ENCODE results near the gene MAP6D1.

MAP6D1 gene

DNA sequence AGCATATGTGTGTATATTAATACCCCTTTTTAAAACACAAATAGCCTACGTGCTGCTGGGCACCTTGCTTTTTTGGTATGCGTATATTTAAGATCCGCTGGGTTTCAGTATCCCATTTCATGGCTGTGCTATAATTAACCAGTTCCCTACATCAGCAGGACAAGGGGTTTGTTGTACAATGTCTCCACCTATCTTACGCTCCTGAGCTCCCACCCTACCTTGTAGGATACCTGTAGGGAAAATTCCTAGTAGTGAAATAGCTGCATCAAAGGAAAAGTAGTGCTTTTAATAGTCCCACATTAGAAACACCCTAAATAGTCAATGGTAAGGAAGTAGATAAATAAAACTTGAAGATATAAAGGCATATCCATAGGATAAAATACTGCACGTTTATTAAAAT lies 1.4 kb downstream of the MAP6D1 start:
- no peak for DNase-seq (ENCODE audit: low read depth in 2 of 2)

DNA sequence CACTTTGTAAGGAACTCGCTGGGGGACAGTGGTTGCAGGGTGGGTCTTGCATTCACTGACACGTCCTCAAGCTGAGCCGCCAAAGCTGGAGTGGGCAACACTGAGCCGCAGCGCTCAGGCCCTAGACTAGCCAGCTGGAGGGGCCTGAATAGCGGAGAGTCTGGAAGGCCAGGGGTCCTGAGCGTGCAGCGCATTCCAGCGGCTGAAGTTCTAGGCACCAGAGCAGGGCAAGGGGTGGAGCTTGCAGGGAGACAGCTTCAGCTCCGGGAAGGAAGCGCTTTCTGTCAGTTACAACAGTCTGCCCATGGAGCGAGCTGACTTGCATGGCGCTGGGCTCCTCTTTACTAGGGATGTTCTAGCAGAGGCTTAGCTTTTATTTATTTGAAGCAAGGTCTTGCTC lies 2.7 kb downstream of the MAP6D1 start:
- DNase-seq (ENCODE audit: low read depth in 2 of 2): no peak

DNA sequence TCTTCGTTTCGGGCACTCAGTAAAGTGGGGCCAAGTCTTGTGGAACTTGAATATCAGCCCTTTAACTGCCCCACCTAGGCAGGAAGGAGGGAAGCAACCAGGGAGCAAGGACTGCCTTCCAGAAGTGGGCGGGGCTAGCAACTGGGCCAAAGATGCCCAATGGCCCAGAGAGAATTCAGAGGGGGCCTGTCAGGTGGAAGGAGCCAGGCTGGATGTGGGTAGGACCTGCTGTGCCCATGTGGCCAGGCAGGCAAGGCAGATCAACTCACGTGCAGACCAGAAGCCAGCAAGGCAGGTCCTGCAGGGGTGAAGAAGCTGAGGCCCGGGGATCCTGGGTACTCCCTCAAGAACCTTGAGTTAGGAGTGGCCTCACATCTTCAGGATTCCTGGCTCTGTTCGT lies 5.5 kb downstream of the MAP6D1 start:
- no peak for DNase-seq (ENCODE audit: low read depth in 2 of 2)

DNA sequence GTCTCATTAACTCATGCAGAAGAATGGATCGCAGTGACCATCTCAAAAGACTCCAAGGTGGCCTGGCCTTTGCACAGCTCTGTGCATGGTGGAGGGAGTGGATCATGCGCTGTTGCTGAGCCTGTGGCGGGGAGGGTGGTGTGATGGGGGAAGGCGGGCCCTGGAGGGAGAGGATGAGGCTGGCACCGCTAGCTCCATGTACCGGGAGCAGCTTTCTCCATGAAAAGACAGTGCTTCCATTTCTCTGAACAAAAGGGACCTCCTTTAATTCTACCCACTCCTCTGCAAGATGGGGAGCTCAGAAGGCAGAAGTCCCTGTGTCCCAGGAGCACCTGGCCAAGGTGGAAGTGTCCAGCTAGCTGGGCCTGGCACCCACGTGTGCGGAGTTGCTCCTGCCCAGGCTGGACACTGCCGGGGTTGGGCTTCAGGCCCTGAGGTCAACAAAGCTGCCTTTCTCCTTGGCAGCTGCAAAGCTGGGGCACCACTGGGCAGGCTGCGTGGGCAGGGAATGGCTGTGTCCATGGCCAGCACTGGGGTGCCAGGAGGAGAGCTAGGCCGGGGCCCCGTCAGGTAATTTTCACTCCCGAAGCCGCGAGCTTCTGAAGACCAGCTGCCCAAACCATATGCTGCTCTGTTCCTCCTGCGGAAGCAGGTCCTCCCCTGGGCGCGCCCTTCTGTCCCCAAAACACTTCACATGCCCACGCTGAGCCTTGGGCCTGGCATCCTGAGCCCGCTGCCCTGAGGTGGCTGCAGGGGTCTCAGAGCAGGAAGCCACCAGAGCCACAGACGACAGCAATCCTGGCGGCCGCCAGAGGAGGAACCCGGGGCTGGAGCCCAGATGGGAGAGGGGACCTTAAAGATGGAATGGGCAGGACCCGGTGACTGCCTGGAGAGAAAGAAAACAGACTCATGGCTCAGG lies 6.4 kb downstream of the MAP6D1 start:
- no peak for DNase-seq (ENCODE audit: low read depth in 2 of 2)

DNA sequence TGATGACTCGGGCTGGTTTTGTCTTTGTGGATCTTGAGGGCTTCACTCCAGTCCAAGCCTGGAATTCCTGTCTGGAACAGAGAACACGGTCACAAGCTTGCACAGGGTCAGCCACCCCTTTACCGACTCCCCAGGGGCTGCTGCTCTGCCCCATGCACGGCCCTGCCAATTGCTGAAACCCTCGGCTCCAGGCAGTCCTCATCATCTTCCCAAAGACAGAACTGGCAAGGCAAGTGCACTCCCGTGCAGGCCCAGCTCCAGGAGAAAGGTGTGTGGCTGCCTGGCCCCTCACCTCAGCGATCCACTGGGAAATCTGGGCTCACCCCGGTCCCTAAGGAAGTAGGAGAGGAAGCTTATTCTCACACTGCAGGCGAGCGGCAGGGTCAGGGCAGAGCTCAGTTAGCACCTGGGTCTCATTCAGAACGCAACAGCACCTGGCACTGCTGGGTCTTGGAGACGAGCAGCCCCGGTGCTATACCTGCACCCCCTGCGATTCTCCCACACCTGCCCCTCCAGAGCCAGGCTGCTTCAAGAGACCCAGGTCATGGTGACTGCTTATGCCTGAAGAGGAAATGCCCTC lies 7.2 kb downstream of the MAP6D1 start:
- DNase-seq (ENCODE audit: low read depth in 2 of 2): no peak

DNA sequence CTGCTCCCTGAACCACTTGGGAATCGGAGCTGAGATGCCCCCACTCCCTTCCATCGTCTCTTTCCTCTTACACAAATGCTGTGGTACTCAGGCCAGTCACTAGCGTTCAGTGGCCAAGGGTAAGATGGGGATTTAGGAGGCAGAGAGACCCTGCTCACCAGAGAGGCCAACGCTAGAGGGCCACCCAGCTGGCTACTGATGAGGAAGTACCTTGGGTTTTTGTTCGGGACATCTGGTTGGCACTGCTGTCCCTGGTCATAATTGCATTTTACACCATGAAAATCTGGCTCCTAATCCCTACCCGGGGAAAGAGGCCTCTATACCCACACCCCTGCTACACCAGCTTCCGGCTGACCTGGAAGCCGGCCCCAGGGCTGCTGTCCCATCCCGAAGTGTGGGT lies 7.7 kb downstream of the MAP6D1 start:
- DNase-seq (ENCODE audit: low read depth in 2 of 2): no peak

DNA sequence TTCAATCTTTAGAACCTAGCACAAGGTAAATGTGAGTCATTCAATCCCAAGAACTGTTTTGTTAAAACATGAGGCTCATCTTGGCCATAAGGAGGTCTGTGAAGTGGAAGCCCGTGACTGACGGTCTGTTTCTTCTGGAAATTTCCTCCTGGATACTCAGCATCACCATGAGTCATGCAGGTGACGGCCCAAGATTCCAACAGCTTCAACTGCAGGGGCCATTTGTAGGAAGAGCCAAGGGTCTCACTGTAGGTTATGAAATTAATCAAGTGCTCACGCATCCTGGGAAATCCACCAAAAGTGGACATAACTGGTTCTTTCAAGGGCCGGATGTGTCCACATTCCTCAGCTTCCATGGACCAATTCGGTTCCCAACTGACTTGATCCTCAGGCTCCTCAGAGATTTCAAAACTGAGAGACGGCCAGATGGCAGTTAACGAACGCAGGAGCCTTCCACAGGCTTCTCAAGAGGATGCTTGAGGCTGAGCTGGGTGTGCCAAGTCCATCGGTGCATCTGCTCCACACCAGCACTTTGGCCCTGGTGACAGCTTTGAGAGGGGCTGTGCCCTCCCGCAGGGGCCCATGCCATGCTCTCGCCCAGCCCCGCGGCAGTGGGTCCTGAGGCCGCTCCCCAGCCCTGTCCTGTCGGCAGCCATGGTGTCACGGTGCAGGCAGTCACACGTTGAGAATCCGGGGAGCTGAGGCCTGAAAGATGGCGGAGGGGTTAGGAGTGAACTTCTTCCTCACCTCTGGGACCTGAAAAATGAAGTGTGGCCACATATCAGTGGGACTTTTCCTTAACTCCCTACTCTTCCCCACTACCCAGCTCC lies 8.5 kb downstream of the MAP6D1 start:
- no peak for DNase-seq (ENCODE audit: low read depth in 2 of 2)

DNA sequence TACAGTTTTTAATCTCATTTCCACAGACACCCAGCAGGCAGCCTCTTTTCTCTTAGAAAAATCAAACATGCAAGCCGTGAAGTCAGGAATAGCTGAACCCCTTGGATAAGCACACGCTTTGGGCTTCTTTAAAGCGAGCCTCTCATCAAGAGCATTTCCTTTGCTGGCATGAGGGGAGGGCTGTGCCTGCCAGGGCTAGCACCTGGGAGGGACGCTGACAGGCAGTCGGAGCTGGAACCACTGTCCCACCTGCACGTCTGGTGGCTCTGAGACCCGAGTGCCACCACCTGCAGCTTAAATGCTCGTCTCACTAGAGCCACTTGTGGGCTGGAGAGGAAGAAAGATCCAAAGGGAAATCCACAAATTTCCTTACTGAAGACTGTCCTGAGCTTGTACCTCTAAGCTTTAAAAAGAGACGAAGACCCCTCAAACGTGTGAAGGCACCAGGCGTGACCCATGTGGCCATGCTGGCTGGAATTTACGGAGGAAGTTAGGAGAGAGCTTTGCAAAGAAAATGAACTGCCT lies 9.4 kb downstream of the MAP6D1 start:
- DNase-seq (ENCODE audit: low read depth in 2 of 2): no peak

DNA sequence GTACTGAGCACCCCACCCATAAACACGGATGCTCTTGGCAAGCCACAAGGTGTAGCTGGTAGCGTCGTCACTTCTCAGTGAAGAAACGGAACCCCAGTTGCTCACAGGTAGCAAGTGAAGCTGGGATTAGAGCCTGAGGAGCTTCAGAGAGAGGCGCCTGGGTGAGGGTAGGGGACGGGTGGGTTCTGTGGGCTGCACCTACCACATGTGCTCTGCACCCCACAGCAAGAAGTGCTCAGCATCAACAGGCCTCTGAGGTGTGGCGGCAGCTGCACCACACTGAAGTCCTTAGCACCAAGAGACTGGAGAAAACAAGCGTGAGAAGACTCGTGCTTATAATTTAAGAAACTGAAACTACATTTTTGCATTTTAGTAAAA lies 9.8 kb downstream of the MAP6D1 start:
- no peak for DNase-seq (ENCODE audit: low read depth in 2 of 2)

DNA sequence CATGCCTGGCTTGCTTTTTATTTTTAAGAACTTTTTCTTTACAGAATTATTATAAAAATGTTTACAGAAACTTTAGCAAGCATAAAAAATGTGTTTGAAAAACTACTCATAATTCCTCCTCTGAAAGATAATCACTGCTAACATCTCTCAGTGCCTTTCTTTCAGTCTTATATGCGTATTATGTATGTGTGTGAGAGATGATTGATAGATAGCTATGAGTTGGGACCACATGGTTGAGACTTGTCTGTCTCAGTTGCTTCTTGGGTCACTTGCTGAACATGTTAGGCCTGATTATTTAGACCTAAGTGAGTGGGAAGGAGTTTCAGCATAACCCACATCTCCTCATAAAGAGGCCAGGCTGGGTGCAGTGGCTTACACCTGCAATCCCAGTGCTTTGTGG lies 11.1 kb downstream of the MAP6D1 start:
- DNase-seq (ENCODE audit: low read depth in 2 of 2): no peak

DNA sequence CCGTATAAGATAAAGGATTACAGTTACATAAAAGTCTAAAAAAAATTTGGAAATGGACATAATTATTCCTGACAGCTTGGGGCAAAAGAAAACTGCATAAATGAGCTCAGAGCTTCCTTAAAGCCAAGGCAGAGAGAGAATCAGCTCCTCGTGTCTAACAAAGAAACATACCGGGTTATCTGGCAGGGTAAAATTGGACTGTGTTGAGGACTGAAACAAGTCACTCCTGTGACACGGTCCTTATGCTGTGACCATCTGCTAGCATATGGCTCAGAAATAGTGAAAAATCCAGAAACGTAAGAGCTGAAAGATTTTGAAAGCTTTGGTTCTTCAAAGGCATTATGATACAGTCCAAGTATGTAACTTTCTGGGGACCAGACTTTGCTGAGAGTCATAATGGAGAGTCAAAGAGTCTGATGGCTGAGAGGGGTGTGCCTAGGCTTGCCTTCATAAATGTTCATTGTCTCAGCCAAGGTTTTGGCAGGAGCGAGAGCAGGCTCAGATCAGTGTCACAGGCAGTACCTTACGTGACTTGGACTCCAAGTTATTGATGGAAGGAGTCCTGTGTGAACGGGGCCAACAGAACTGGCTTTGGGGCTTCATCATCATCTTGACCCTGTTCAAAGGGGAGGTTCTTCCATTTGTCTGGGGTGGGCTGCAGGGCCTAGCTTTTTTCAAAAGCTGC lies 12.5 kb downstream of the MAP6D1 start:
- DNase-seq (ENCODE audit: low read depth in 2 of 2): no peak

DNA sequence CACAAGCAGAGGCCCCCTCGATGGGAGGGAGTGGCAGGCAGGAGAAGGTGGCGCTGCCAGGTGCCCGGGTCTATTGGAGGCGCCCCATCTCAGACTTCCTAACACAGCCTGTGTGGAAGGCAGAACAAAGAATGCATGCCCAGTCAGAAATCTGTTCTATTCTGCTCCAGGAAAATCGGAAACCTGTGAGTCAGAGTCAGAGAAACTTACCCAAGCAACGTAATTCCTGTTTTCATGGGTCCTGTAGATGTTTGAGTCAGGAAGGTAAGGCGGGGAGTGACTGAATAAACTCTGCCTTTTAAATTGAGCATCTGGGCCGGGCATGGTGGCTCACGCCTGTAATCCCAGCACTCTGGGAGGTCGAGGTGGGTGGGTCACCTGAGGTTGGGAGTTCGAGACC lies 13.7 kb downstream of the MAP6D1 start:
- DNase-seq (ENCODE audit: low read depth in 2 of 2): no peak

DNA sequence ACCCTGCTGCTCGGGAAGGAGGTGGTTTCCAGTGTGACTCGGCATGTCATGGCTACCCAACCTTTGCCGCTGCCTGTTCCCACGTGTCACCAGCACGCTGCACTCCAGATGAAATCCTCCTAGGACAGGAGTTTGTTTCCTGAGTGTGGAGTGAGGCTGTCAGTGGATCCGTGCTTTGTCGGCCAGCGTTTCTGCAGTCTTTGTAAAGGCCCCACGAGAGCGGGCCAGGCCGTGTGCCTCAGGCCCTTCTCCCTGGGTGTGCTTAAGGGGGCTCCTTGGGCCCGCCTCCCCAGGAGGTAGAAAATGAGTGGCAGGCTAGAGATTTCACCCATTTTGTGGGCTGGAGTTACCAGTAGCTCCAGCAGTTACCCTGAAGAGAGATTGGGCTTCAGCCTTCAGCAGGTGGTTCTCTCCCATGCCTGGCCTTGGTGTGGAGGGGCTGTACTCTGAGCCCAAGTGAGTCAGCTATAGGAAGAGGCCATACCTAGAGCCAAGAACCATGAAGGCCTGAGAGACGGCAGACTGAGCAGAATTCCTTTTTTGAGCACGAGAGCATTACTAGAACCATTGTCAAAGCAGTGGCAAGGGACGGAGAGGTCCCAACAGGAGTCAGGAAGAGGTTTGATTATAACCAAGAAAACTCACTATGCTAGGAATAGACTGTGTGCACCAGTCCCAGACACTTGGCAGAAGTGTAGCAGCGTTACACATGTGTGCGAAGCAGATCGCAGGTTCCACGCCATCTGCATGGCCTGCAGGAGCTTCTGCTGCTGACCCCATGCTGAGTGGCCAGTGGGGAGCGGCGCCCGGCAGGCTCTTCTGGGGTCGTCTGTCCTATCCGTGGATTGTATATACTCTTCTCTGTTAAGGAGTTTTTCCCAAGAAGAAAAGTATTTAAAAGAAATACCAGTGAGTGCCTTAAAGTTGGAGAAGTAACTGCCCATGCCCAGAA lies 14.5 kb downstream of the MAP6D1 start:
- DNase-seq (ENCODE audit: low read depth in 2 of 2): no peak

DNA sequence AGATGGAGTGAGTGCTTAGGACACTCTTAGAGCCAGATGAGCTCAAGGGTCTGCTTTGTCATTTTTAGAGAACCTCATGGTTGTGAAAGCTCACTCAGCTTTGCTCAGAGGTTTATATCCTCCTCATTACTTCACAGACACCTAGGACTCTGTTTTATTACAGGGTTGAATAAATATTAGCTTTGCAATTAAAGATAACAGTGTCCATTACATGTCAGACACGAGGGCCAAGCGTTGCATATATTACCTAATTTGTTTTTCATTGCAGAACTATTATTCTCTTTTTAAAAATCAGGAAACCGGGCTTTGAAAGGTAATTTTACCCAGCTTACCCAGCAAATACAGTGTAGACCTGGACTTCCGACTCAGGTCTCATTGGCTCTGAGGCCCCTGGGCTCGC lies 16.1 kb downstream of the MAP6D1 start:
- DNase-seq (ENCODE audit: low read depth in 2 of 2): no peak

DNA sequence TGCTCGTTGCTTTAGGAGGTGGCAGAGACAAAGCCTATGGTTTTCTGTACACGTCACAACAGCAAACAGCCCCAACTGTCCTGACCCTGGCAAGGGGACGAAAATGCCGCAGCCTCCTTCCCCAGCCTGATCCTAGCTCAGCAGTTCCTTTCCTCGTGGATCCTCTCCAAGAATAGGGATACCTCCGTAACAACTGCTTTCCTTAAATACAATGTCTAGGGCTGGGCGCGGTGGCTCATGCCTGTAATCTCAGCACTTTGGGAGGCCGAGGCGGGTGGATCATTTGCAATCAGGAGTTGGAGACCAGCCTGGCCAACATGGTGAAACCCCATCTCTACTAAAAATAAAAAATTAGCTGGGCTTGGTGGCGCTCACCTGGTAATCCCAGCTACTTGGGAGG lies 17.0 kb downstream of the MAP6D1 start:
- no peak for DNase-seq (ENCODE audit: low read depth in 2 of 2)

DNA sequence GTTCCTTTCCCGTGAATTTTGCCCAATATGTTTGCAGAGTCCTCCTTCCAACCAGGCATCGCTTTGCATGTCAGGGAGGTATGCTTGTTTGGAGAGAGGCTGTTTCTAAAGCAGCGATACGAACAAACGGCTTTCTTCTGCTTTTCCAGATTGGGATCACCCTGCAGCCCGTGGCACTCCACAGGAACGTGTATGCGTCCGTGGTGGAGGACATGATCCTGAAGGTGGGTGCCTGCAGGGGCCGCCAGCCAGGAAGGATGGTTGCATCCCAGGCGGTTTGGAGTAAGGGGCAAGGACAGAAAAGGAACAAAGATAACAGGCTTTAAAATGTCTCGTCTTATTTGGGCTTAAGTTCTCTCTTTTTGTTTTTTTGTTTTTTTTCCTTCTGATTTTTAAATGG lies 17.5 kb downstream of the MAP6D1 start:
- no peak for DNase-seq (ENCODE audit: low read depth in 2 of 2)

DNA sequence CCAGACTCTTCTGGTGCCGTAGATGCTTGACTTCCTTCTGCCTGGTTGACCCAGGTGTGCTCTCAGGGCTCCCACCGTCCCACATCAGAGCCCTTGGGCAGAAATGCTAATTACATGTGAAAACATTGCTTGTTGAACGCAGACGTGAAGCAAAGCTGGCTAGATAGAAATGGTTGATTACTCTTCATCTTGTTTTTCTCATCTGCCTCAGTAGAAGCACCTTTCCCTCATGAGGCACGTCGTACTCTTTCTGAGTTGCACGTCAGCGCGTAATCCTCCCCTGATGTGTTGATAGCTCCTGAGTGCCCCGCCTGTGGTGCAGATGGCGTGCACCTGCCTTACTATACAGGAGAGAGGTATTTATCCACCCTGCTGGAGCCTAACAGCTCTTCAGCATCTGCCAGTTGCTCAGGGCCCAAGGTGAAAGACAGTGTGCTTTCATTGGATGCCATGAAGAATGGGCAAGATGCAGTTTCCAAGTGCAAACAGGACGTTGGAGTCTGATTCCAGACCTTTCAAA lies 18.1 kb downstream of the MAP6D1 start:
- no peak for DNase-seq (ENCODE audit: low read depth in 2 of 2)

DNA sequence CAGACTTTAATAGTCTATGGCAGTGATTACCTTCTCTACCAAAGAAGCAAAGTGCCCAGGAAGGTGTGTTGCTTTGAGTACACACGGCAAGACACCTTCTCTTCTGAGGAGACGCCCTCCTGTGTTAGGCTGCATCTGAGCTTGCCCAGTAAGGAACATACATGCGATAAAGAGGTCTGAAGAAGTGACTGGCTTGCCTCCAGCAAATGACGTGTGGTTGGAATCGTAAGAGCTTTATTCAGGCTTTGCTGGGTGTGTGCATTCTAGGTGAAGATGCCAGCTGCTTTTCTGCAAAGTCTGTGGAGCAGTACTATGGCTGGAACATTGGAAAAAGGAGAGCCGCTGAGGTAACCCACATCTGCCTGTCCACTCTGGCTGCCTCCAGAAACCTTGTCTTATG lies 22.4 kb downstream of the MAP6D1 start:
- no peak for DNase-seq (ENCODE audit: low read depth in 2 of 2)

DNA sequence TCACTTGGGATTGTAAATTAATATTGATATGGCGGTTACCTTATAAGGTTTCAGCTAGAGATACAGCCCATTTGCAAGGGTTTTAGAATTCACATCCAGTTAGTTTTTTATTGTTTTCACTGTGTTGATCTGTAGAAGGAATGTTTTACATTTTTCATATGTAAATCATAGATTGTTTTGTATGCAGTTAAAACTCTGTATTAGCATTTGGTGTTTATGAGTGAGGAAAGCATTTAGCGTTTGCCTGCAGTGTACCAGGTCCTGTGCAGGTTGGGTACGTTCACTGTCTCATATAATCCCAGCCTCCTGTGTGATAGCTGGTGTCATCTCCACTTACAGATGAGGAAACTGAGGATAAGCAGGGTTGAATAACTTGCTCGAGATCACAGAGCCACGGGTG lies 23.8 kb downstream of the MAP6D1 start:
- DNase-seq (ENCODE audit: low read depth in 2 of 2): no peak

DNA sequence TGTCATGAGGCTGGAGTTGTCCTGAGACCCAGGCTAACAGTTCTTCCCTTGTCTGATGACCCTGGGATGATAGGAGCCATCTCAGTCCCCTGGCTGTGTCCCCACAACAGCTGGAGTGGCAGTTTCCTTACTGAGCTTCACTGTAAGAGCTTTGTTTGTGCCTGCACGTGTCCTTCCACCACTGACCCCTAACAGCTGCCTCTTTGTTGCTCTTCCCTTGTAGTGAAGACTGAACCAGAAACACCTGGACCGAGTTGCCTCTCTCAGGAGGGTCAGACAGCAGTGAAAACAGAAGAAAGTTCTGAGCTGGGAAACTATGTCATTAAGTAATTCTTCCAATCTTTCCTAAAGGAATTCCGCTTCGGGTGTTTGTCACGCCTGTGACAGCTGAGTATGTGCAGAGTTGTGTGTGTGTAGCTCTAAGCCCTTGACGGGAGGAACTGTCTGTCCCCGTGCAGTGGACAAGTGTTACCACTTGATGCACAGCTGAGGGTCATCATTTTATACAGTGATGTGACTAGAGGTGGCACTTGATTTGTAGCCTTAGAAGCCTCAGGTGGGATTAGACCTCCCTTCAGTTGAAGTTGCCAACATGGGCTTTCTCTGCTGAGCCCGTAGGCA lies 25.0 kb downstream of the MAP6D1 start:
- DNase-seq (ENCODE audit: low read depth in 2 of 2): no peak
